ENCODE results near the gene NYAP2.

GRCh38 chr2:225667445-225667844 is 267.9 kb downstream of the NYAP2 start:
- TF ChIP-seq CTCF (IDR thresholded peaks at IDR 0.05; ENCODE audit: insufficient read depth, low read length) (no peak), POLR2AphosphoS5 (IDR thresholded peaks at IDR 0.05; ENCODE audit: low read depth) (no peak), SPI1 (IDR thresholded peaks at IDR 0.05; ENCODE audit: borderline replicate concordance, low read depth) (no peak), GABPA (IDR thresholded peaks at IDR 0.05; ENCODE audit: low read depth) (no peak)

Measured in HL-60 (cell line).